Lung (tissue), 12 donors: ENCODE measurements around the gene LIN7B. TPM values are rescaled to one million over a fixed set of nuclear protein-coding genes. Genes with fewer than 3 reads are reported as not detected.

Experiments
- ATAC-seq: fragments of 200-7000 bp; cut with Tn5 transposase; one replicate; pipeline ENCODE4 v1.9.1; 2020; ENCODE audit warnings: moderate number of reproducible peaks; ENCODE audit not compliant: insufficient read depth, low FRiP score
- DNase-seq, 3 donors: peaks; one replicate each; pipeline ENCODE4 v3.0.0-alpha.2; 2013 to 2017
- H3K27ac ChIP-seq, 2 donors: one replicate each; pipeline ENCODE4 v1.5.1; 2013; ENCODE audit warnings: mild to moderate bottlenecking in 2 of 2, moderate library complexity in 2 of 2, control low read depth in 1 of 2, inconsistent platforms in 1 of 2, low read depth in 1 of 2, low read length in 1 of 2
- H3K27me3 ChIP-seq, 3 donors: one replicate each; pipeline ENCODE4 v1.5.1; 2013; ENCODE audit warnings: low read length in 2 of 3; ENCODE audit not compliant: control insufficient read depth in 3 of 3, insufficient read depth in 3 of 3
- H3K36me3 ChIP-seq, 4 donors: one replicate each; pipeline ENCODE4 v1.5.1; 2013; ENCODE audit warnings: low read length in 4 of 4, mild to moderate bottlenecking in 1 of 4, moderate library complexity in 1 of 4; ENCODE audit not compliant: control insufficient read depth in 4 of 4, insufficient read depth in 4 of 4
- H3K4me1 ChIP-seq, 5 donors: one replicate each; pipeline ENCODE4 v1.5.1; 2013; ENCODE audit warnings: low read length in 5 of 5, mild to moderate bottlenecking in 2 of 5, moderate library complexity in 1 of 5; ENCODE audit not compliant: control insufficient read depth in 5 of 5, insufficient read depth in 5 of 5
- H3K4me3 ChIP-seq: one replicate; pipeline ENCODE4 v1.5.1; 2013; ENCODE audit warnings: mild to moderate bottlenecking, control low read depth, moderate library complexity
- H3K9ac ChIP-seq, 2 donors: one replicate each; pipeline ENCODE4 v1.5.1; 2013; ENCODE audit warnings: low read length in 2 of 2, control low read depth in 1 of 2; ENCODE audit not compliant: insufficient read depth in 1 of 2
- H3K9me3 ChIP-seq, 4 donors: one replicate each; pipeline ENCODE4 v1.5.1; 2013; ENCODE audit warnings: low read length in 3 of 4, mild to moderate bottlenecking in 1 of 4, moderate library complexity in 1 of 4; ENCODE audit not compliant: control insufficient read depth in 4 of 4, insufficient read depth in 3 of 4
- CTCF ChIP-seq: IDR thresholded peaks from 2 replicates; pipeline ENCODE4 v1.5.1; 2012; ENCODE audit warnings: mild to moderate bottlenecking; ENCODE audit errors: control extremely low read depth, extremely low read depth
- WGBS, 2 donors: extraction: QIAGEN DNeasy Blood & Tissue Kit; methylation state at CpG; one replicate each; pipeline ENCODE4 v1.1.7; 2013; 5-methylcytosine and 5-hydroxymethylcytosine counted together
- polyA plus RNA-seq, 2 donors: library from polyadenylated mRNA; stranded (reverse); fragments of 200-250 nt; gene quantifications; one replicate each; pipeline ENCODE4 v1.2.1, GENCODE V29; 2013
- total RNA-seq, 2 donors: library from RNA; depleted of rRNA in 1 of 2; stranded (reverse); fragments of >200 nt in 1 of 2; gene quantifications; one replicate each; pipeline ENCODE4 v1.2.1, GENCODE V29; 2014 to 2021
- donor health status: control.
- donor health status: control.
- donor health status: Bipolar disorder and iron deficiency.
- donor health status: healthy.
- donor health status: DM: yes; HTN: yes; CAD: no.

The LIN7B gene
- total and polyA plus RNA-seq, 4 donors: 6.4 to 12.4 (median 7.2) TPM

DNA sequence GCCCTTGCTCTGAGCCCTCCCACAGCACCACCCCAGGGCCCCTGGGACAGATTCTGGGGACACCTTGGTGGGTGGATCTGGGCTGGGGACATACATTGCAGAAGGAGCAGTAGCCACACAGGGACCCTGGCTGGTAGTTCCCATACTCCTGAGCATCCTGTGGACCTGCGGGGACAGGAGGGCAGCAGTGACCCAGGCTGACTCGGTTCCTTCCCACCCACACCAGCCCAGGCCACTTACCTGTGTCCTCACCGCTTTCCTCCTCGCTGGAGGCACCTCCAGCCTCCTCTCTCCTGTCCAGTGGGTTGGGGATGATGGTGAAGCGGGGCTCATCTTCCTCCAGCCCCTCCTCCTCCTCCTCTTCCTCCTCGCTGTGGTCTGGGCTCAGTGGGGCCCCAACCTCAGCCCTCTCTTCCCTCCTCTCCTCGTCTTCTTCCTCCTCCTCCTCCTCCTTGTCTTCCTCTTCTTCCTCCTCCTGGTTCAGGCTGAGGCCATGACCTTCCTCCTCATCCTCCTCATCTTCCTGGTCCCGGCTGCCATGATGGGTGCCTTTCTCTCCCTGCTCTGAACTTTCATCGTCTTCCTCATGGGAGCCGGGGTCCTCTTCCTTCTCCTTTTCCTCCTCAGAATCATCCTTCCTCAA, 39.1 kb downstream of the LIN7B start:
- Histone ChIP-seq H3K4me3 (no peak overlapping the region), H3K36me3 (no peaks in the 10 kb centered on the region), H3K9ac (no peak overlapping the region), H3K27ac (peak overlapping the region in 1 of 2 donors; percentile 11), H3K9me3 (peaks cover 0 to 2% (median 0%) of the 10 kb centered on the region in 4 donors), H3K27me3 (no peaks in the 10 kb centered on the region), H3K4me1 (peaks cover 0 to 40% (median 12%) of the 10 kb centered on the region in 5 donors)
- DNase-seq (no peak), ATAC-seq (no peak)
- no peak for TF ChIP-seq CTCF
- 79 to 86% methylated on average over 10 of the region's 10 CpGs for WGBS, 2 donors

GRCh38 chr19:49154279-49154678, 40.1 kb downstream of the LIN7B start:
- H3K4me3 ChIP-seq: no peak overlapping the region
- WGBS, 2 donors: 95 to 99% methylated on average over 6 of the region's 6 CpGs
- no peaks in the 10 kb centered on the region for H3K36me3 ChIP-seq
- TF ChIP-seq CTCF: no peak
- no peaks in the 10 kb centered on the region for H3K27me3 ChIP-seq
- DNase-seq (no peak), ATAC-seq (no peak)
- peaks cover 0 to 37% (median 12%) of the 10 kb centered on the region in 5 donors for H3K4me1 ChIP-seq
- H3K9ac ChIP-seq: no peak overlapping the region
- peaks cover 0 to 2% (median 0%) of the 10 kb centered on the region in 4 donors for H3K9me3 ChIP-seq
- H3K27ac ChIP-seq: no peak overlapping the region

GRCh38 chr19:49155005-49155819, 41.0 kb downstream of the LIN7B start, which contains the start of gene HRC:
Gene HRC, minus strand, starts transcription at chr19:49155396. Its CDS starts 159 bp downstream, at chr19:49155237.
- H3K4me3 ChIP-seq: no peak within 1 kb of the TSS
- H3K9me3 ChIP-seq: peaks cover 0 to 2% (median 0%) of the 10 kb centered on the region in 4 donors
- peak within 1 kb of the TSS in 1 of 2 donors; percentile 91 for H3K27ac ChIP-seq
- ATAC-seq (no peak), DNase-seq (peak; percentile 62 to 80 (median 74))
- peaks cover 0 to 34% (median 12%) of the 10 kb centered on the region in 5 donors for H3K4me1 ChIP-seq
- no peak within 1 kb of the TSS for H3K9ac ChIP-seq
- no peaks in the 10 kb centered on the region for H3K27me3 ChIP-seq
- no peak for TF ChIP-seq CTCF
- no peaks in the 10 kb centered on the region for H3K36me3 ChIP-seq
- WGBS, 2 donors: 67 to 68% methylated on average over 19 of the region's 19 CpGs
